ENCODE data around the gene ANO2.
"Not testable (repeated sequence)": the region's sequence is repeated elsewhere in the genome, so short reads cannot be mapped to it uniquely, and the experiment has no call there.

The ANO2 gene

GRCh38 chr12:5882511-5883190 lies 62.4 kb downstream of the ANO2 start:
- DNase-seq = no peak

- DNase-seq = no peak
These were observed 63.4 kb downstream of the ANO2 start for GRCh38 chr12:5881666-5882065.

GRCh38 chr12:5881101-5881606 lies 63.9 kb downstream of the ANO2 start:
- no peak for DNase-seq

GRCh38 chr12:5875851-5876250 lies 69.2 kb downstream of the ANO2 start:
- no peak for DNase-seq

- no peak for DNase-seq
These were observed 70.5 kb downstream of the ANO2 start for GRCh38 chr12:5874514-5874913.

- DNase-seq = no peak
These were observed 71.7 kb downstream of the ANO2 start for GRCh38 chr12:5873281-5873919.

GRCh38 chr12:5872745-5873144 lies 72.3 kb downstream of the ANO2 start:
- no peak for DNase-seq

- DNase-seq = no peak
These were observed 73.3 kb downstream of the ANO2 start for GRCh38 chr12:5871741-5872140.

- DNase-seq = no peak
These were observed 74.9 kb downstream of the ANO2 start for GRCh38 chr12:5870183-5870582.

- DNase-seq = no peak
These were observed 76.3 kb downstream of the ANO2 start for GRCh38 chr12:5868625-5869295.

- DNase-seq = no peak
These were observed 79.7 kb downstream of the ANO2 start for GRCh38 chr12:5865397-5865796.

- DNase-seq = no peak
These were observed 80.1 kb downstream of the ANO2 start for GRCh38 chr12:5864972-5865371.

- no peak for DNase-seq
These were observed 80.8 kb downstream of the ANO2 start for GRCh38 chr12:5864301-5864700.

- DNase-seq = no peak
These were observed 83.6 kb downstream of the ANO2 start for GRCh38 chr12:5861416-5861815.

- no peak for DNase-seq
These were observed 88.4 kb downstream of the ANO2 start for GRCh38 chr12:5856692-5857091.

- DNase-seq = no peak
These were observed 98.1 kb downstream of the ANO2 start for GRCh38 chr12:5846950-5847349.

GRCh38 chr12:5840944-5841343 lies 104.1 kb downstream of the ANO2 start:
- DNase-seq = no peak

- no peak for DNase-seq
These were observed 114.9 kb downstream of the ANO2 start for GRCh38 chr12:5830111-5830510.

- DNase-seq = no peak
These were observed 117.5 kb downstream of the ANO2 start for GRCh38 chr12:5827591-5827990.

GRCh38 chr12:5825761-5826160 lies 119.3 kb downstream of the ANO2 start:
- not testable (repeated sequence) for DNase-seq

GRCh38 chr12:5818877-5819276 lies 126.2 kb downstream of the ANO2 start:
- DNase-seq = not testable (repeated sequence)

GRCh38 chr12:5817246-5817645 lies 127.8 kb downstream of the ANO2 start:
- no peak for DNase-seq

GRCh38 chr12:5809586-5809985 lies 135.5 kb downstream of the ANO2 start:
- no peak for DNase-seq

GRCh38 chr12:5808981-5809380 lies 136.1 kb downstream of the ANO2 start:
- DNase-seq = no peak

All from stimulated activated CD4-positive, alpha-beta T cell treated with anti-CD3 and anti-CD28 coated beads, Interleukin-4, amount 100 ng/mL, for 1 hour (primary cell).